ENCODE results near the gene FGD3.

Gene FGD3

DNA sequence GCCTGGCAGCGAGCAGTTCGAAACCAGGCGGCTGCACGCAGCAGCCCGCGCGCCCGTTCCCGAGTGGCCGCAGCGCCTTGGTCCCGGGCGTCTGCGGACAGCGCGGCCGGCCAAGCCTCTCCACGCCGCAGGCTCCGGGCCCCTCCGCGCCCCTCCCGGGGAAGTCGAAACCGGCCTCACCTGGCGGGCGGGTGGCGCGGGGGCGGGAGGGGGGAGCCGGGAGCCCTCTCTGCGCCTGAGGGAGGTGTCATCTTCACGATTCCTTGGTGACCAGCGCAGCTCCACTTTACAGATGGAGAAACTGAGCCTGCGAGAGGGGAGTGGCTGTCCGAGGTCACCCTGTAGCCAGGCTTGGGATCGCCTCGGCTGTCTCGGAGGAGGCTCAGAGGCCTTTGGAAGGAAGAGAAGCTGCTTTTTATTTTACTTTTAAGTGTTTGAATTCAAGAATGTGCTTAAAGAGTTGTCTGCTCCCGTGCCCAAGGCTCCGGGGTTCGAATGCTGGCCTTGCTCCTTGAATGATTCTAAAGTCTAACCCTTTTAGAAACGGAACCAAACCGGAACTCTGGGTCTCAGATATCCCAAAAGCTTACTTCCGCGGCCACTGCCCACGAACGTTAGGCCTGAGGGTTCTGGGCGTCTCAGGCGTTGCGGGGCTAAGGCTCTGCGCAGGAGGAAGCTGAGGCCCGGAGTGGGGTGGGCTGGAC lies 111.8 kb downstream of the FGD3 start:
- Histone ChIP-seq H3K36me3 (ENCODE audit: low read depth) (no peaks in the 10 kb centered on the region), H3K4me3 (ENCODE audit: severe bottlenecking) (peak overlapping the region; percentile 28), H3K4me1 (ENCODE audit: insufficient read depth, poor library complexity, severe bottlenecking) (no peaks in the 10 kb centered on the region), H3K27ac (ENCODE audit: poor library complexity, severe bottlenecking) (no peak overlapping the region), H3K9me3 (ENCODE audit: severe bottlenecking) (no peaks in the 10 kb centered on the region), H3K27me3 (ENCODE audit: insufficient read depth, poor library complexity, severe bottlenecking) (no peaks in the 10 kb centered on the region)
- ATAC-seq (ENCODE audit: low read depth) (no peak), DNase-seq (ENCODE audit: low spot score) (no peak)
- TF ChIP-seq, protein P1, sequence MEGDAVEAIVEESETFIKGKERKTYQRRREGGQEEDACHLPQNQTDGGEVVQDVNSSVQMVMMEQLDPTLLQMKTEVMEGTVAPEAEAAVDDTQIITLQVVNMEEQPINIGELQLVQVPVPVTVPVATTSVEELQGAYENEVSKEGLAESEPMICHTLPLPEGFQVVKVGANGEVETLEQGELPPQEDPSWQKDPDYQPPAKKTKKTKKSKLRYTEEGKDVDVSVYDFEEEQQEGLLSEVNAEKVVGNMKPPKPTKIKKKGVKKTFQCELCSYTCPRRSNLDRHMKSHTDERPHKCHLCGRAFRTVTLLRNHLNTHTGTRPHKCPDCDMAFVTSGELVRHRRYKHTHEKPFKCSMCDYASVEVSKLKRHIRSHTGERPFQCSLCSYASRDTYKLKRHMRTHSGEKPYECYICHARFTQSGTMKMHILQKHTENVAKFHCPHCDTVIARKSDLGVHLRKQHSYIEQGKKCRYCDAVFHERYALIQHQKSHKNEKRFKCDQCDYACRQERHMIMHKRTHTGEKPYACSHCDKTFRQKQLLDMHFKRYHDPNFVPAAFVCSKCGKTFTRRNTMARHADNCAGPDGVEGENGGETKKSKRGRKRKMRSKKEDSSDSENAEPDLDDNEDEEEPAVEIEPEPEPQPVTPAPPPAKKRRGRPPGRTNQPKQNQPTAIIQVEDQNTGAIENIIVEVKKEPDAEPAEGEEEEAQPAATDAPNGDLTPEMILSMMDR (IDR thresholded peaks at IDR 0.05; ENCODE audit: poor library complexity, severe bottlenecking), result no peak

DNA sequence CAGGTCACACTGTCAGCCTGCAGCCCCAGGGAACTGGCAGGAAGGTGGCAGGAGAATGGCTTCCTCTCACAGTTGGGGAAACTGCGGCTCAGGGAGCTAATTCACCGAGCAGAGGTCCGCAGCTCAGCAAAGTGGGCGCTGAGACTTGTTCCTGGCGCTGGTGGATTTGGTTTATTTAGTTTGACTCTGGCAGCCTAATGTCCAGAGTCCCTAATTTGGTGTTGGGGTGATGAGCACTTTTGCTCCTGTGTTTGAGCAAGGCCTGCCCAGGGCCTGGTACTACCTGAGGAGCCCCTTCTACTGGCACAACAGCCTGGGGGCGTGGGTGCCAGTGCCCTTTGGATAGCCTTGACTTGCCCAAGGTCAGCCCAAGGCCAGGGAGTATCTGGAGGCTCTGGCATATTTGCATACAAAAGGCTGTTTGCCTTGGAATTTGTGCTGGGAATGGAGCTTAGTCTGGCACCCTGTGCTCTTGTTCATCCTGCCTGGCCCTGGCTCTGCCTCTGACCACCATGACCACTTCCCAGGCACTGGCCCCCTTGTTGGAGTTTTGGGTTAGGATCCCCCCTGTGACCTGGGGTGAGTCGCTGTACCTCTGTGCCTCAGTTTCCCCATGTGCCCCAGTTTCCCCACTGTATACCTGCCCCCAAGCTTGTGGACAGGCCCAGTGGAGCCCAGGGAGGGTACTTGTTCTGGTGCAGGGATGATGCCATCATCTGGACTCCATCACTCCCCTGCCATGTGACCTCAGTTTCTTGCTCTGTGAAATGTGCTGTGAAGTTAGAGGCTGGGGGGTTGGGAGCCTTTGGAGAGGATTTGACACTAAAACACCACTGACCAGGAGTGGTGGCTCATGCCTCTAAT lies 112.6 kb downstream of the FGD3 start:
- Histone ChIP-seq H3K36me3 (ENCODE audit: low read depth) (no peaks in the 10 kb centered on the region), H3K4me3 (ENCODE audit: severe bottlenecking) (no peak overlapping the region), H3K9me3 (ENCODE audit: severe bottlenecking) (no peaks in the 10 kb centered on the region), H3K27me3 (ENCODE audit: insufficient read depth, poor library complexity, severe bottlenecking) (no peaks in the 10 kb centered on the region), H3K27ac (ENCODE audit: poor library complexity, severe bottlenecking) (no peak overlapping the region), H3K4me1 (ENCODE audit: insufficient read depth, poor library complexity, severe bottlenecking) (no peaks in the 10 kb centered on the region)
- TF ChIP-seq, protein P1 (IDR thresholded peaks at IDR 0.05; ENCODE audit: poor library complexity, severe bottlenecking), result no peak
- ATAC-seq (ENCODE audit: low read depth) (no peak), DNase-seq (ENCODE audit: low spot score) (peak; percentile 28)

DNA sequence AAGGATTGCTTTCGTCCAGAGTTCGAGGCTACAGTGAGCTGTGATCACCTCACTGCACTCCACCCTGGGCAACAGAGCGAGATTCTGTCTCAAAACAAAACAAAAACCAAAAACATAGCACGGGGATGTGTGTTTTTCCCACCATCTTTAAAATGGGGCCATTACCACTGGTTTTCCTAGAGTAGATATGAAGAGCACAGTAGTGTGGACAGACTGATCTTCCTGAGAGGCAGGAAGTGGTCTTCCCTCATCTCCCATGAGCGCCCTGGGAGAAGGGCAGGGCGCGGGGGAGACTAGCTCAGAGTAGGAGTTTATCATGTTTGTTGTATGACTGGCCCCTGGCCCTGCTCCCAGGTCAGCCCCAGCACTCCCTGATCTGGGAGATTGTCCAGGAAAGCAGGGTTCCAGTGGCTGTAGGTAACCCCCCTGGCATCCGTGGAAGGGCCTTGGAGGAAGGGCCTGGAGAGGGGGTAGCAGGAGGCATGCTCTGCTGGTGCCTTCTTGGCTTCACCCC lies 113.5 kb downstream of the FGD3 start:
- TF ChIP-seq, protein P1 (IDR thresholded peaks at IDR 0.05; ENCODE audit: poor library complexity, severe bottlenecking), result no peak
- Histone ChIP-seq H3K27me3 (ENCODE audit: insufficient read depth, poor library complexity, severe bottlenecking) (no peaks in the 10 kb centered on the region), H3K36me3 (ENCODE audit: low read depth) (no peaks in the 10 kb centered on the region), H3K9me3 (ENCODE audit: severe bottlenecking) (no peaks in the 10 kb centered on the region), H3K4me3 (ENCODE audit: severe bottlenecking) (no peak overlapping the region), H3K27ac (ENCODE audit: poor library complexity, severe bottlenecking) (no peak overlapping the region), H3K4me1 (ENCODE audit: insufficient read depth, poor library complexity, severe bottlenecking) (no peaks in the 10 kb centered on the region)
- DNase-seq (ENCODE audit: low spot score), result no peak
- peak; percentile 50 for ATAC-seq (ENCODE audit: low read depth)

DNA sequence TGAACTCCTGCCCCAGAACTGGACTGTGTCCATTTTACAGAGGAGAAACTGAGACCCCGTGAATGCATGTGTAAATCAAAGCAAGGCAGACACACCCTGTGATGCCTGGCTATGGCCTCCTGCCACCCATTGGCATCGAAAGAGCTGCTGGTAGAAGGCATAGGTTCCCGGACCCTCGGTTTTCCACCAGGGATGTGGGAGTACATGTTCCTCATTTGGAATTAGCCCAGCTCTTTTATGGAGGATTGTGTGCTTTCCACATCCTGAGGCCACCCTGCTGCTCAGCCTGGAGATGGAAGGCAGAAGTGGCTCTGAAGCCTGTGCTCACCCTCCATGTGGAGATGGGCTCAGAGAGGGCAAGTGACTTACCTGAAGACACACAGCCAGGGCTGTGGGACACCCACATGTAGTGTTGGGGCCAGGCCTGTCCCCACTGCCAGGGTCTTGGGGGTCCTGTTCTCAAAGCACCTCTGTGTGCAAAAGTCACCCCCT lies 114.0 kb downstream of the FGD3 start:
- H3K4me3 ChIP-seq (ENCODE audit: severe bottlenecking), result no peak overlapping the region
- H3K27ac ChIP-seq (ENCODE audit: poor library complexity, severe bottlenecking), result no peak overlapping the region

More for the DNA sequence above, 114.0 kb downstream of the FGD3 start:
- DNase-seq (ENCODE audit: low spot score), result no peak
- Histone ChIP-seq H3K4me1 (ENCODE audit: insufficient read depth, poor library complexity, severe bottlenecking) (no peaks in the 10 kb centered on the region), H3K27me3 (ENCODE audit: insufficient read depth, poor library complexity, severe bottlenecking) (no peaks in the 10 kb centered on the region), H3K36me3 (ENCODE audit: low read depth) (no peaks in the 10 kb centered on the region), H3K9me3 (ENCODE audit: severe bottlenecking) (no peaks in the 10 kb centered on the region)
- TF ChIP-seq, protein P1 (IDR thresholded peaks at IDR 0.05; ENCODE audit: poor library complexity, severe bottlenecking), result no peak
- ATAC-seq (ENCODE audit: low read depth), result no peak

Measured in RWPE2 (cell line).